Astrocyte (in vitro differentiated cells and primary cell): ENCODE measurements around the gene MCF2L2.

ENCODE experiments used
- CTCF ChIP-seq: IDR thresholded peaks from 2 replicates; pipeline ENCODE4 v1.5.1; 2011; ENCODE audit warnings: low read depth, mild to moderate bottlenecking, inconsistent platforms, low read length, moderate library complexity; ENCODE audit not compliant: insufficient read depth
- EZH2 ChIP-seq: IDR thresholded peaks from 2 replicates; pipeline ENCODE4 v1.6.1; 2012; ENCODE audit warnings: mild to moderate bottlenecking, low read length, inconsistent platforms; ENCODE audit not compliant: insufficient read depth

DNA sequence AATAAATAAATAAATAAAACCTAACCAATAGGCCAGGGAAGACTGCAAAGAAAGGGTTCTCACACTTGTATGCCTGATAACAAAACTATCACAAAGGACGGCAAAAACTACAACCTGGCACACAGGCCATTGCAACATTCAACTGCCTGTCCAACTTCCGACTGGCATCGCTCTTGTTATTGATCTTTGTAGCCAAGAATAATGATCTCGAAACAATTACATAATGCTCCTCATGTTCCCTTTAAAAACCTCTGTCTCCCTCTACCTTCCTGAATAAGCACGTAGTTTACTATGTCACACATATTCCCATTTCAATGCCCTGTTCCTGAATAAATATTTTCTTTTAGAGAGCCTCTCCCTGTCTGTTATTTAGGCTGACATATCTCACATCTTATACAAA lies 101.1 kb downstream of the MCF2L2 start:
- no peak for TF ChIP-seq CTCF
- no peak for TF ChIP-seq EZH2
